SU-DHL-6 (cell line): ENCODE results near the gene MRPL36.
"Not testable (repeated sequence)": the region's sequence is repeated elsewhere in the genome, so short reads cannot be mapped to it uniquely, and the experiment has no call there.

Source experiments
- H2AFZ ChIP-seq: fragments of 200-600 bp; sonication (generic); 2 replicates; pipeline ENCODE4 v1.6.1; 2014; ENCODE audit warnings: low read depth, mild to moderate bottlenecking, moderate library complexity, mixed read lengths, antibody characterized with exemption, low read length; ENCODE audit not compliant: severe bottlenecking
- H3F3A ChIP-seq: fragments of 200-600 bp; shearing (Covaris generic); 2 replicates; pipeline ENCODE4 v1.6.0; 2016; ENCODE audit warnings: antibody characterized with exemption, mild to moderate bottlenecking; ENCODE audit not compliant: insufficient read depth
- H3K27ac ChIP-seq: fragments of 200-600 bp; sonication (generic); 2 replicates; pipeline ENCODE4 v1.5.1; 2016; ENCODE audit warnings: low read depth, mild to moderate bottlenecking, low read length, moderate library complexity, mixed read lengths
- H3K27me3 ChIP-seq: fragments of 200-600 bp; sonication (generic), shearing (Covaris generic); 2 replicates; pipeline ENCODE4 v1.6.0; 2014; ENCODE audit warnings: mild to moderate bottlenecking, low read length
- H3K36me3 ChIP-seq: fragments of 200-600 bp; sonication (generic); 2 replicates; pipeline ENCODE4 v1.6.1; 2014; ENCODE audit warnings: mild to moderate bottlenecking, low read length, mixed read lengths
- H3K4me2 ChIP-seq: fragments of 300-600, 200-600 bp; shearing (Covaris generic), sonication (generic); 2 replicates; pipeline ENCODE4 v1.6.0; 2014; ENCODE audit warnings: low read length, low read depth, mild to moderate bottlenecking; ENCODE audit not compliant: poor library complexity, severe bottlenecking
- H3K4me3 ChIP-seq: fragments of 200-600 bp; sonication (generic); 2 replicates; pipeline ENCODE4 v1.5.1; 2014; ENCODE audit warnings: antibody characterized with exemption, low read length, mild to moderate bottlenecking, mixed read lengths; ENCODE audit not compliant: insufficient read depth, poor library complexity, severe bottlenecking
- H3K79me2 ChIP-seq: fragments of 200-600 bp; sonication (generic); 2 replicates; pipeline ENCODE4 v1.6.1; 2014; ENCODE audit warnings: mild to moderate bottlenecking, low read length, moderate library complexity; ENCODE audit not compliant: insufficient read depth
- H3K9ac ChIP-seq: fragments of 200-600 bp; sonication (generic); 2 replicates; pipeline ENCODE4 v1.7.0; 2014; ENCODE audit warnings: mild to moderate bottlenecking, low read length
- H3K9me2 ChIP-seq: fragments of 200-600 bp; sonication (generic); replicated peaks from 2 replicates; pipeline ENCODE4 v1.6.1; 2014; ENCODE audit warnings: low read length; ENCODE audit not compliant: insufficient read depth
- H3K9me3 ChIP-seq: fragments of 200-600 bp; sonication (generic); 2 replicates; pipeline ENCODE4 v1.6.1; 2014; ENCODE audit warnings: low read length, mixed read lengths; ENCODE audit not compliant: insufficient read depth
- H4K20me1 ChIP-seq: fragments of 200-600 bp; sonication (generic); 2 replicates; pipeline ENCODE4 v1.6.1; 2014; ENCODE audit warnings: low read depth, mild to moderate bottlenecking, antibody characterized with exemption, low read length, moderate library complexity, mixed read lengths
- EZH2phosphoT487 ChIP-seq: fragments of 200-600 bp; sonication (generic), shearing (Covaris generic); conservative IDR thresholded peaks from 2 replicates; pipeline ENCODE4 v1.6.1; 2018; ENCODE audit warnings: mild to moderate bottlenecking, antibody characterized with exemption, low read length, moderate library complexity, mixed read lengths
- TF ChIP-seq, protein P1 (sequence below): fragments of 200-600 bp; sonication (generic); IDR thresholded peaks from one replicate; pipeline ENCODE4 v1.5.1; 2017; ENCODE audit warnings: antibody characterized with exemption, mild to moderate bottlenecking, low read length, moderate library complexity; ENCODE audit not compliant: insufficient read depth, poor library complexity, severe bottlenecking

Gene MRPL36

DNA sequence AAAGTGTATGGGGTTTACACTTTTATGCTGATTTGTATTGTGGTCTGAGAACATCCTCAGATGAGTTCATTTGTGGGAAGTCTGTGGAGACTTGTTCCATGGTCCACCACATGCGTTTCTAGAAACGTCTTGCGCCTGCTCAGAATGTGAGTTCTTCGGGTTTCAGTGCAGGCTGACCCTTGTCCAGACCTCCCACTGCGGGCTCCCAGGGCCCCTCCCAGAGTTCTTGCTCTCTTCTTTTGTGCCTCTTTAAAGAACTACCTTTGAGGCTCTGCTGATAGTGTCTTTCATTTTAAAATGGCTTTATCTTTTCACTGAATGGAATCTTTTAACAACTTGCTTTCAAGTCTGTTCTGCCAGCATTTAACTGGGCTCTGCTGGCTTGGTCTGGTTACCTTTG lies 19.1 kb upstream of the MRPL36 start:
- no peaks in the 10 kb centered on the region for H4K20me1 ChIP-seq
- peak overlapping the region; percentile 4 for H3K27ac ChIP-seq
- H3K9ac ChIP-seq: no peak overlapping the region
- TF ChIP-seq, protein P1, sequence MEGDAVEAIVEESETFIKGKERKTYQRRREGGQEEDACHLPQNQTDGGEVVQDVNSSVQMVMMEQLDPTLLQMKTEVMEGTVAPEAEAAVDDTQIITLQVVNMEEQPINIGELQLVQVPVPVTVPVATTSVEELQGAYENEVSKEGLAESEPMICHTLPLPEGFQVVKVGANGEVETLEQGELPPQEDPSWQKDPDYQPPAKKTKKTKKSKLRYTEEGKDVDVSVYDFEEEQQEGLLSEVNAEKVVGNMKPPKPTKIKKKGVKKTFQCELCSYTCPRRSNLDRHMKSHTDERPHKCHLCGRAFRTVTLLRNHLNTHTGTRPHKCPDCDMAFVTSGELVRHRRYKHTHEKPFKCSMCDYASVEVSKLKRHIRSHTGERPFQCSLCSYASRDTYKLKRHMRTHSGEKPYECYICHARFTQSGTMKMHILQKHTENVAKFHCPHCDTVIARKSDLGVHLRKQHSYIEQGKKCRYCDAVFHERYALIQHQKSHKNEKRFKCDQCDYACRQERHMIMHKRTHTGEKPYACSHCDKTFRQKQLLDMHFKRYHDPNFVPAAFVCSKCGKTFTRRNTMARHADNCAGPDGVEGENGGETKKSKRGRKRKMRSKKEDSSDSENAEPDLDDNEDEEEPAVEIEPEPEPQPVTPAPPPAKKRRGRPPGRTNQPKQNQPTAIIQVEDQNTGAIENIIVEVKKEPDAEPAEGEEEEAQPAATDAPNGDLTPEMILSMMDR: no peak
- TF ChIP-seq EZH2phosphoT487: no peak
- H3K4me3 ChIP-seq: no peak overlapping the region
- no peak overlapping the region for H2AFZ ChIP-seq
- H3K36me3 ChIP-seq: peaks cover 8% of the 10 kb centered on the region; the same call in 1 of the 2 replicates
- no peak overlapping the region for H3K4me2 ChIP-seq
- H3K9me2 ChIP-seq: no peaks in the 10 kb centered on the region
- H3K27me3 ChIP-seq: no peaks in the 10 kb centered on the region
- H3K79me2 ChIP-seq: no peaks in the 10 kb centered on the region
- no peaks in the 10 kb centered on the region for H3K9me3 ChIP-seq
- H3F3A ChIP-seq: no peaks in the 10 kb centered on the region

DNA sequence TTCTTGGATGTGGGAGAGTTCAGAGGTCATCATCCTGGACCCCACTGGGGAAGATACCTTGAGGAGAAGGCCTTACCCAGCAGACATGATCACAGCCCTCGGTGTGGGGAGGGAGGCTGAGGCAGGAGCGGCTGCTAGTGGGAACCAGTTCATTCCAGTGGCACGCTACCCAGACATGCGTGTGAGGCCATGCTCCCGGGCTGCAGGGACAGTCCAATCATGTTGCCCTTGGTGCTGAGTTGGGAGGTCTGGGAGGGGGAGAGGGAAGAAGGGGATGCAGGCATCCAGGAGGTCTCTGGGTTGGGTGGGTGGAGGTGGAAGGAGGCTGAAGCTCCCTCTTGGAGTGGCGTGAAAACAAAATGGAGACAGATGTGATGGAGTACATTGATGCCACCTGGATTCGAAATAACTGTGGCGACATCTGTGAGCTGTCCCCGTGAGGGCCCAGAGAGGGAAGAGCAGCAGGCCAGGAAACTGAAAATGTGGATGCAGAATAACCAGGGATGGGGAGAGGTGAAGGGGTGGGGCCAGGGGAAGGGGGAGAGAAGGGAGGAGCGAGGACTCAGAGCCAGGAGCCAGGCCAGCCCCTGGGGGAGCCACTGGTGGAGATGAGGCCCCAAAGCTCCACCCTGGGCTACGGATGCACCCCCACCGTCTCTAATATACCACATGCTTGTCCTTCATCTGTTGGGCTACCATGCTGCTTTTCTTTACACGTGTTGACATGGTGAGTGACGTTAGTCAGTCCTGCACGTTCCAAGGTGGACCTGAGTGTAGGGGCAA lies 17.8 kb upstream of the MRPL36 start:
- no peaks in the 10 kb centered on the region for H4K20me1 ChIP-seq
- H3K4me2 ChIP-seq: no peak overlapping the region
- H3K9ac ChIP-seq: no peak overlapping the region
- H3K36me3 ChIP-seq: peaks cover 8% of the 10 kb centered on the region; the same call in 1 of the 2 replicates
- no peaks in the 10 kb centered on the region for H3K9me3 ChIP-seq
- TF ChIP-seq, protein P1: no peak
- TF ChIP-seq EZH2phosphoT487: no peak
- no peaks in the 10 kb centered on the region for H3K27me3 ChIP-seq
- H3F3A ChIP-seq: no peaks in the 10 kb centered on the region
- peaks cover 7% of the 10 kb centered on the region for H3K79me2 ChIP-seq
- H3K27ac ChIP-seq: no peak overlapping the region
- no peak overlapping the region for H3K4me3 ChIP-seq
- H2AFZ ChIP-seq: no peak overlapping the region
- H3K9me2 ChIP-seq: no peaks in the 10 kb centered on the region

DNA sequence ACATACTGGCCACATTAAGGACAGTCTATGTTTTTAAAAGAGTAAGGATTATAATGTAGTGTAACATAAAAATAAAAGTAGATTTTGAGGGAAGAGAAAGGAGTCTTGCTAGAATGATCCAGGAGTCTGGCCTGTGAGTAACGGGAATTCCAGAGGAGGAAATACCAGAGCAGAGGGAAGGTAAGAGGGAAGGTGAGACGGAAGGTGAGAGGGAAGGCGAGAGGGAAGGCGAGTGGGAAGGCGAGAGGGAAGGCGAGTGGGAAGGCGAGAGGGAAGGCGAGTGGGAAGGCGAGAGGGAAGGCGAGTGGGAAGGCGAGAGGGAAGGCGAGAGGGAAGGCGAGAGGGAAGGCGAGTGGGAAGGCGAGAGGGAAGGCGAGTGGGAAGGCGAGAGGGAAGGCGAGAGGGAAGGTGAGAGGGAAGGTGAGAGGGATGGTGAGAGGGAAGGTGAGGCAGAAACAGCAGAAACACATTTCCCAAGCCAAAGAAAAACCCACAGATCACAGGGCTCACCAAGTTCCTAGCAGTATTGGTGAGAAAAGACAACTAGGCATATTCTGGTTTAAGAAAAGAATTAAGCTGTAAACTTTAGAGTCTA lies 17.0 kb upstream of the MRPL36 start:
- H3K36me3 ChIP-seq, H4K20me1 ChIP-seq, H3F3A ChIP-seq, H3K4me2 ChIP-seq, H3K27me3 ChIP-seq, H3K9me2 ChIP-seq, H3K9ac ChIP-seq, H3K9me3 ChIP-seq, H2AFZ ChIP-seq, H3K27ac ChIP-seq, H3K4me3 ChIP-seq: not testable (repeated sequence)
- peaks cover 14% of the 10 kb centered on the region for H3K79me2 ChIP-seq

DNA sequence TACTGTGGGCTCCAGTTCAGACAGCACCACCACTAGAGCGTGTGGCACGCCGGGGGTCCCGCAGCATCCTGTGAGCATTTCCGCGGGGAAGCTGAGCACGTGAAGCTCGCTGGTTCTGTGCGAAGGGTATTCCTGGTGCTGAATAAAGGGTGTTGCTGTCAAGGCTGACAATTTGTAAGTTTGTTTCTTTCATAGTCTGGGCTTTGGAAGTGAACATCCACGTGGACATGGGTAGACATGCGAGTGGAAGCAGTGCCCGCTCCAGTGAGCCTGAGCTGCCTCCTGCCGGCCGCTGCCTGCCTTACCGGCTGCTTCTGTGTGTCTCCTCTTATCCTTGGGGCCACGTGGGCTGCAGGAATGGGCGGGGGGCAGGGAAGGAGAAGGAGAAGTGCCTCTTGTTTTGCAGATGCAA lies 16.2 kb upstream of the MRPL36 start:
- no peak overlapping the region for H3K9ac ChIP-seq
- TF ChIP-seq, protein P1: no peak
- no peak for TF ChIP-seq EZH2phosphoT487
- no peaks in the 10 kb centered on the region for H3K9me3 ChIP-seq
- no peak overlapping the region for H3K4me2 ChIP-seq
- H4K20me1 ChIP-seq: no peaks in the 10 kb centered on the region
- H3K79me2 ChIP-seq: peaks cover 16% of the 10 kb centered on the region
- peaks cover 8% of the 10 kb centered on the region; the same call in 1 of the 2 replicates for H3K36me3 ChIP-seq
- no peaks in the 10 kb centered on the region for H3K9me2 ChIP-seq
- no peak overlapping the region for H2AFZ ChIP-seq
- no peaks in the 10 kb centered on the region for H3K27me3 ChIP-seq
- no peak overlapping the region for H3K4me3 ChIP-seq
- H3F3A ChIP-seq: no peaks in the 10 kb centered on the region
- H3K27ac ChIP-seq: no peak overlapping the region
